ENCODE data around the gene RIPOR3.
A peak's percentile ranks its signal among the peaks of the same experiment; 100 is the strongest.

Gene RIPOR3

GRCh38 chr20:50580842-50581544 is 110.3 kb downstream of the RIPOR3 start:
- Mint-ChIP-seq H3K9me3 (no peaks in the 10 kb centered on the region), H3K27ac (ENCODE audit: low read depth) (peak overlapping the region; percentile 32), H3K4me3 (no peak overlapping the region), H3K36me3 (ENCODE audit: insufficient read depth) (peaks cover 52% of the 10 kb centered on the region), H3K4me1 (peaks cover 6% of the 10 kb centered on the region), H3K27me3 (no peaks in the 10 kb centered on the region)
- ATAC-seq (replicated peaks; ENCODE audit: extremely low read depth, poor library complexity, severe bottlenecking) (no peak), DNase-seq (ENCODE audit: low spot score in 2 of 2) (no peak)

GRCh38 chr20:50580016-50580747 is 111.2 kb downstream of the RIPOR3 start:
- Mint-ChIP-seq H3K36me3 (ENCODE audit: insufficient read depth) (peaks cover 55% of the 10 kb centered on the region), H3K4me1 (peaks cover 14% of the 10 kb centered on the region), H3K9me3 (no peaks in the 10 kb centered on the region), H3K27ac (ENCODE audit: low read depth) (peak overlapping the region; percentile 32), H3K27me3 (no peaks in the 10 kb centered on the region), H3K4me3 (no peak overlapping the region)
- ATAC-seq (replicated peaks; ENCODE audit: extremely low read depth, poor library complexity, severe bottlenecking) = no peak
- peak in 1 of 2 donors; percentile 29 for DNase-seq (ENCODE audit: low spot score in 2 of 2)

GRCh38 chr20:50579511-50579910 is 111.8 kb downstream of the RIPOR3 start:
- H3K27ac Mint-ChIP-seq (ENCODE audit: low read depth) = no peak overlapping the region
- no peak for ATAC-seq (replicated peaks; ENCODE audit: extremely low read depth, poor library complexity, severe bottlenecking)
- H3K36me3 Mint-ChIP-seq (ENCODE audit: insufficient read depth) = peaks cover 60% of the 10 kb centered on the region

GRCh38 chr20:50578778-50579165 is 112.6 kb downstream of the RIPOR3 start:
- Mint-ChIP-seq H3K4me3 (no peak overlapping the region), H3K36me3 (ENCODE audit: insufficient read depth) (peaks cover 62% of the 10 kb centered on the region), H3K27me3 (no peaks in the 10 kb centered on the region), H3K9me3 (no peaks in the 10 kb centered on the region), H3K4me1 (peaks cover 21% of the 10 kb centered on the region), H3K27ac (ENCODE audit: low read depth) (no peak overlapping the region)
- no peak for DNase-seq (ENCODE audit: low spot score in 2 of 2)
- ATAC-seq (replicated peaks; ENCODE audit: extremely low read depth, poor library complexity, severe bottlenecking) = no peak

More at GRCh38 chr20:50579511-50579910, 111.8 kb downstream of the RIPOR3 start:
- H3K9me3 Mint-ChIP-seq = no peaks in the 10 kb centered on the region
- no peak for DNase-seq (ENCODE audit: low spot score in 2 of 2)
- no peaks in the 10 kb centered on the region for H3K27me3 Mint-ChIP-seq
- peaks cover 19% of the 10 kb centered on the region for H3K4me1 Mint-ChIP-seq
- H3K4me3 Mint-ChIP-seq = no peak overlapping the region

GRCh38 chr20:50578061-50578777 is 113.1 kb downstream of the RIPOR3 start:
- ATAC-seq (replicated peaks; ENCODE audit: extremely low read depth, poor library complexity, severe bottlenecking) (no peak), DNase-seq (ENCODE audit: low spot score in 2 of 2) (no peak)
- Mint-ChIP-seq H3K4me3 (no peak overlapping the region), H3K27me3 (no peaks in the 10 kb centered on the region), H3K27ac (ENCODE audit: low read depth) (no peak overlapping the region), H3K9me3 (no peaks in the 10 kb centered on the region), H3K36me3 (ENCODE audit: insufficient read depth) (peaks cover 63% of the 10 kb centered on the region), H3K4me1 (peaks cover 25% of the 10 kb centered on the region)

- ATAC-seq (replicated peaks; ENCODE audit: extremely low read depth, poor library complexity, severe bottlenecking) = no peak
- H3K4me1 Mint-ChIP-seq = peaks cover 31% of the 10 kb centered on the region
- no peaks in the 10 kb centered on the region for H3K9me3 Mint-ChIP-seq
- H3K4me3 Mint-ChIP-seq = no peak overlapping the region
- H3K36me3 Mint-ChIP-seq (ENCODE audit: insufficient read depth) = peaks cover 60% of the 10 kb centered on the region
- H3K27me3 Mint-ChIP-seq = no peaks in the 10 kb centered on the region
- H3K27ac Mint-ChIP-seq (ENCODE audit: low read depth) = no peak overlapping the region
- no peak for DNase-seq (ENCODE audit: low spot score in 2 of 2)
Measured at GRCh38 chr20:50577175-50578018, 113.9 kb downstream of the RIPOR3 start.

- H3K9me3 Mint-ChIP-seq = no peaks in the 10 kb centered on the region
- H3K4me1 Mint-ChIP-seq = peaks cover 40% of the 10 kb centered on the region
- ATAC-seq (replicated peaks; ENCODE audit: extremely low read depth, poor library complexity, severe bottlenecking) (peak; percentile 83), DNase-seq (ENCODE audit: low spot score in 2 of 2) (peak in 1 of 2 donors; percentile 33)
- H3K27ac Mint-ChIP-seq (ENCODE audit: low read depth) = peak overlapping the region; percentile 70
- no peak overlapping the region for H3K4me3 Mint-ChIP-seq
- peaks cover 52% of the 10 kb centered on the region for H3K36me3 Mint-ChIP-seq (ENCODE audit: insufficient read depth)
- H3K27me3 Mint-ChIP-seq = no peaks in the 10 kb centered on the region
Measured at GRCh38 chr20:50575865-50576720, 115.2 kb downstream of the RIPOR3 start.

- no peak for ATAC-seq (replicated peaks; ENCODE audit: extremely low read depth, poor library complexity, severe bottlenecking)
- DNase-seq (ENCODE audit: low spot score in 2 of 2) = no peak
- Mint-ChIP-seq H3K36me3 (ENCODE audit: insufficient read depth) (peaks cover 50% of the 10 kb centered on the region), H3K4me1 (peaks cover 45% of the 10 kb centered on the region), H3K9me3 (no peaks in the 10 kb centered on the region), H3K4me3 (no peak overlapping the region), H3K27ac (ENCODE audit: low read depth) (no peak overlapping the region), H3K27me3 (no peaks in the 10 kb centered on the region)
Measured at GRCh38 chr20:50574586-50574985, 116.8 kb downstream of the RIPOR3 start.

GRCh38 chr20:50574108-50574507 is 117.2 kb downstream of the RIPOR3 start:
- DNase-seq (ENCODE audit: low spot score in 2 of 2) (no peak), ATAC-seq (replicated peaks; ENCODE audit: extremely low read depth, poor library complexity, severe bottlenecking) (no peak)
- no peak overlapping the region for H3K4me3 Mint-ChIP-seq
- H3K4me1 Mint-ChIP-seq = peaks cover 50% of the 10 kb centered on the region
- peaks cover 47% of the 10 kb centered on the region for H3K36me3 Mint-ChIP-seq (ENCODE audit: insufficient read depth)
- H3K9me3 Mint-ChIP-seq = no peaks in the 10 kb centered on the region
- H3K27me3 Mint-ChIP-seq = no peaks in the 10 kb centered on the region
- no peak overlapping the region for H3K27ac Mint-ChIP-seq (ENCODE audit: low read depth)

- Mint-ChIP-seq H3K4me1 (peaks cover 59% of the 10 kb centered on the region), H3K9me3 (no peaks in the 10 kb centered on the region), H3K27me3 (no peaks in the 10 kb centered on the region), H3K27ac (ENCODE audit: low read depth) (peak overlapping the region; percentile 19), H3K36me3 (ENCODE audit: insufficient read depth) (peaks cover 47% of the 10 kb centered on the region), H3K4me3 (no peak overlapping the region)
- DNase-seq (ENCODE audit: low spot score in 2 of 2) (no peak), ATAC-seq (replicated peaks; ENCODE audit: extremely low read depth, poor library complexity, severe bottlenecking) (no peak)
Measured at GRCh38 chr20:50572938-50573777, 118.2 kb downstream of the RIPOR3 start.

- no peak for ATAC-seq (replicated peaks; ENCODE audit: extremely low read depth, poor library complexity, severe bottlenecking)
- no peak for DNase-seq (ENCODE audit: low spot score in 2 of 2)
- H3K9me3 Mint-ChIP-seq = no peaks in the 10 kb centered on the region
- no peaks in the 10 kb centered on the region for H3K27me3 Mint-ChIP-seq
- no peak overlapping the region for H3K27ac Mint-ChIP-seq (ENCODE audit: low read depth)
- peaks cover 75% of the 10 kb centered on the region for H3K4me1 Mint-ChIP-seq
- peaks cover 46% of the 10 kb centered on the region for H3K36me3 Mint-ChIP-seq (ENCODE audit: insufficient read depth)
- H3K4me3 Mint-ChIP-seq = no peak overlapping the region
Measured at GRCh38 chr20:50571466-50571865, 119.9 kb downstream of the RIPOR3 start.

All from central memory CD8-positive, alpha-beta T cell (primary cell).